Fibroblast of peridontal ligament (primary cell): ENCODE results near the gene TUFT1.
"Not testable (repeated sequence)": the region's sequence is repeated elsewhere in the genome, so short reads cannot be mapped to it uniquely, and the experiment has no call there.

ENCODE experiments used
- DNase-seq: peaks from one replicate; pipeline ENCODE4 v3.0.0-alpha.2; 2010; ENCODE audit errors: extremely low read depth

Gene TUFT1

DNA sequence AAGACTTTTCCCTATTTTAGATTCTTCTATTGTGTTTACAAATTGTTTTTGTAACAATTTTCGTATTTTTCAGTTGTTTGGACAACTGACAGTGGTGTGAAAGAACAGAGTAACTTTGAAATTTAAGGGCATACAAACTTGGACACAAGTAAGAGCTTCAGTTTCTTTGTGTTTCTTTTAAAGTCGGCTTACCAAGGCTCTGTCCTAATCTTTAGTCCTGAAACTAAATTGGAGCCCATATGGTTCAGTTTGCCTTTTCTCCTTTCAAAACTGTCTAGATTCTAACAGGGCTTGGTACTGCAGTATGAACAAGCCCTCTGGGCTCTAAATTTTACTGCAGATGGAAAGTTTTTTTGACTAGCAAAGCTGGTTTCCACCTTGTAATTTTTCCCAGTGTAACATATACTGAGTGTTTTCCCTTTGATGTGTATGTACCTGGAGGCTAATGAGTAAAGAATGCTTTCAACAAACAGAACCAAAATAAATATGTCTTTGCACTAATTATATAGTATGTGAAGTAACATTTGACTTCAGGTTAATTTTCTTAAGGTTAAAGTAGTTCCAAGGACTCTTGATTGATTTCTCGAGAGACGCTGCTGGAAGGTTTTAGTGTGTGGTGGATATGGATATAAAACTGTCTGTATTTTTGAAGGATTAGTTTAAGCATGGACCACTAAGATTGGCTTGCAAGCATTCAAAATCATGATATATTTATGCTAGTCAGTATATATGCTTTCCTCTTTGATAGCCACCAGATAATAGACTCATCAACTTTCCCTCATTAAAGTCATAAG, 75.8 kb downstream of the TUFT1 start:
- peak; percentile 36 for DNase-seq

DNA sequence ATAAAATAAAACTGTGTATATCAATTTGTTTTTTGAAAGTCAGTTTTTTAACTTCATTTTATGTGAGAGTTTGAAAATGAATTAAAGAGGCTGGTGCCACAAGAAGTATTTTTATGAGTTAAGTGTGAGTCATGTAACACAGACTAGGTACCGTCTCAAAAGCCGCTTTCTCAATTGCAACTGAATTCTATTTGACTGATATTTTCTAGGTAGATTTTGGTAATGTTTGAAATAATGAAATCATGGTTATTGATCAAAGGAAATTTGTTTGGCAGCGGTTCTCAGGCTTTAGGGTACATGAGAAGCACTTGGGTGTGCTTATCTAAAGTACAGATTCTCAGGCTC, 76.4 kb downstream of the TUFT1 start:
- no peak for DNase-seq

DNA sequence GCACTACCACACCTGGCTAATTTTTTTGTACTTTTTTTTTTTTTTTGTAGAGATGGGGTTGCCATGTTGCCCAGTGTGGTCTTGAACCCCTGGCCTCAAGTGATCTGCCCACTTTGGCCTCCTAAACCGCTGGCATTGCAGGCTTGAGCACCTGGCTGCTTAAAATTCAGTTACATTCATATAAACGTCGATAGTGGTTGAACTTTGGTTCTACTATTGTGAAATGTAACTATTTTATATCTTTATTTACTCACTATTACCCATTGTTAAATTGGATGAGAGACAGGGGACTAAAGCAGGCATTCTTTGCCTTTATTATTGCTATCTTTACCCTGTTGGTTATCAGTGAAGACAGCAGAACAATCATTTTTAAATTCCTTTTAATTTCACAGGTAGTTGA, 77.9 kb downstream of the TUFT1 start:
- no peak for DNase-seq

GRCh38 chr1:151618470-151618869, 78.4 kb downstream of the TUFT1 start:
- no peak for DNase-seq

DNA sequence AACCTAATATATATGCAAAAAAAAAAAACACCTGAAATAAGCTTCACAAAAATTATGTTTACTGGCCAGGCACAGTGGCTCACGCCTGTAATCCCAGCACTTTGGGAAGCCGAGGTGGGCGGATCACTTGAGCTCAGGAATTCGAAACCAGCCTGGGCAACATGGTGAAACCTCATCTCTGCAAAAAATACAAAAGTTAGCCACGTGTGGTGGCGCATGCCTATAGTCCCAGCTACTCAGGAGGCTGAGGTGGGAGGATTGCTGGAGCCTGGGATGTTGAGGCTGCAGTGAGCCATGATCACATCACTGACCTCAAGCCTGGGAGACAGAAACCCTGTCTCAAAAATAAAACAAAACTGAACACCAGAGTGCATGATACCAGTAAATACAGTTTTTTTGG, 78.9 kb downstream of the TUFT1 start:
- DNase-seq, result not testable (repeated sequence)

DNA sequence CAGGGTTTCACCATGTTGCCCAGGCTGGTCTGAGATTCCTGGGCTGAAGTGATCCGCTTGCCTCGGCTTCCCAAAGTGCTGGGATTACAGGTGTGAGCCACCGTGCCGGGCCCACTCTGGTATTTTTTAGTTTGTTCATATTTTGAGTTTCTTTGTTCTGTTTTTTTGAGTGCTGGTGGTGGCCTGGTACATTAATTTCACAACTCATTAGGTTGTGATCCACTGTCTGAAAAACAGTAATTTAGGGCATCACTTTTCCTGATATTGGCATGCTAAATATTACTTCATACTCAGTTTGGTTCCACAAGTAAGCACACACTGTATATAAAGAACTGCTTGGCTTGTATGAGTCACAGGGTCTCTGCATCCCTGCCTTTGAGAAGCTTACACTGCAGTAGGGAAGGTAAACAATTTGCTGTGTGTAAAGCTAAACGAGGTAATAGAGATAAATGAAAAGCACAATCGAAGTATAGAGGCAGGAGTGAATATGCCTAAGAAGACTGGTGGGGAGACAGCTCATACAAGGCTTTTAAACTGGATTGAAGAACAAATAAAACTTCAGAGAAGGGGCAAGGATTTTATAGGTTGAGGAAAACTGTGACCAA, 79.5 kb downstream of the TUFT1 start:
- DNase-seq, result peak; percentile 67

- peak; percentile 80 for DNase-seq
Observed at GRCh38 chr1:151620286-151620685, 80.2 kb downstream of the TUFT1 start.

DNA sequence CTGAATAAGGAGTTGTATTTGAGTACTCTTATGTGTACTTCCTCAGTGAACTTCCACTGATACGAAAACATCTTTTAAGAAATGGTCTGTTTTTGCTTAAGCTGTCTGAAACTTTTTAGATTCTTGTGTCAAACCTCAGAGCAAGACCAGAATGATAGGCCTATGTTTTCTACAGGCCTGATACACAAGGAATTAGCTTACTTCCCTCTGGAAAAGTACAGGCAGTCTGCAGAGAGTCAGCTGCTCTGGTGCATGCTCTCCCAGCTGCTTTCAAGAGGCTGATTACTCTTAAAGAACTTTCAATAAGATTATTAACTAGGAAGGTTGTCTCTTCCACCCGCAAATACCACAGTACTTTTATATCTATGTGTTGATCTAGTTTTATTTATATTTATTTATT, 81.2 kb downstream of the TUFT1 start:
- peak; percentile 27 for DNase-seq

DNA sequence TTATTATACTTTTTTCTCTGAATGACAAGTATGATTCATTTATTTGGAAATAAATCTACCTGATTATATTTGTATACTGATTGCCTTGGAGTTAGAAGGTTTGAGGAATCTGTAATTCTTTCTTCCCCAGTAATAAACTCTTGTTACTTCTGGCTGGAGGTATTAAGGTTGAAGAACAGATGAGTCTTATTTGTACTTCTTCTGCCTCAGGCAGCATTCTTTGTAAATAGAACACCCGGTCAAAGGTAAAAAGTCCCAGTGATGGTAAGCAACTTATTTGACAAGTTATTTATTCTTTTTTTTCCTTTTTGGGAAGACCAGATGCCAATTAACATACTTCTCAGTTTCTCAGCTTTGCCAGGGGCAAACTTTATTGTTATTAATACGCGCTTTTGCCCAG, 84.7 kb downstream of the TUFT1 start:
- no peak for DNase-seq

DNA sequence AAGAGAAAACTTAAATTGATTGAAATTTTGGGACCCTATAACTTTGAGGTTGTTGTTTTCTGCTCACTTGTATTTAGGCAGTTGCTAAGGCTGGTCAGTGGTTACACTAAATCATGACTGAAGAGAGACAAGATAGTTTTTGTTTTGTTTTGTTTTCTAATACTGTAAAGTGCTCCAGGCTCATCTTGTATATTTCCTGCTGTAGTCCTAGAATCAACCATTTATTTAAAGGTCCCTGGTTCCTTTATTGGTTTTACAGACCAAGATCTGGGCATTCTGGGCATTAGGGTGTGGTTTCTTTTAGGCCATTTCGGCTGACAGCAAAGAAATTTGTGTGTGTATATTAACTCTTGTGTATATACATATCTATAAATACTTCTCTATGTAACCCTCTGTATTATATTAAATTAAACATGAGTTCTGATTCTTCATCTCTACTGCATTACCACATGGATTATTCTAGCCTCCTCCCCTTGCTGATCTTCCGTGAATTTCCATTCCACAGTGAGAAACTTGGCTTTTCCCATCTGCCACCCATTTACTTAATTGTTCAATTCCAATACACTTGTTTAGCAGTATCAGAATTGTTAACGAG, 86.7 kb downstream of the TUFT1 start:
- DNase-seq, result no peak

- DNase-seq, result no peak
Observed at GRCh38 chr1:151629278-151629677, 89.2 kb downstream of the TUFT1 start.
